Measurements from ENCODE around the gene FOXA2. TPM values are rescaled to one million over a fixed set of nuclear protein-coding genes. Genes with fewer than 3 reads are reported as not detected.

The FOXA2 gene
- total and polyA plus RNA-seq, 2 donors (not counting 1 experiment from before 2014, with no cell fraction given) = not detected

GRCh38 chr20:22582964-22583772 lies 1.2 kb downstream of the FOXA2 start:
- H3K4me2 ChIP-seq (ENCODE audit: extremely low read depth, insufficient read depth, low read length) = no peak overlapping the region
- no peaks in the 10 kb centered on the region for H4K20me1 ChIP-seq (ENCODE audit: control insufficient read depth, extremely low read depth, insufficient read depth, low read length)
- no peaks in the 10 kb centered on the region for H3K79me2 ChIP-seq (ENCODE audit: control insufficient read depth, insufficient read depth, low read length)
- no peaks in the 10 kb centered on the region for H3K4me1 ChIP-seq (ENCODE audit: control insufficient read depth, extremely low read depth, insufficient read depth, low read length)
- TF ChIP-seq CTCF (conservative IDR thresholded peaks at IDR 0.05 in 1 of 2, IDR thresholded peaks at IDR 0.05 in 1 of 2; ENCODE audit: low read depth in 1 of 2, low read length in 2 of 2) (no peak), EZH2 (IDR thresholded peaks at IDR 0.05; ENCODE audit: low read length, missing control alignments) (peak; percentile 62)
- no peak overlapping the region for H3K9ac ChIP-seq (ENCODE audit: insufficient read depth, low read length)
- no peak for DNase-seq (ENCODE audit: low read depth in 2 of 2)
- H2AFZ ChIP-seq (ENCODE audit: low read length) = no peak overlapping the region
- H3K27ac ChIP-seq (ENCODE audit: insufficient read depth, low read length) = no peak overlapping the region
- peaks cover 51% of the 10 kb centered on the region for H3K27me3 ChIP-seq (ENCODE audit: control insufficient read depth, insufficient read depth, low read length)
- H3K9me3 ChIP-seq (ENCODE audit: control insufficient read depth, insufficient read depth, low read depth, low read length) = no peaks in the 10 kb centered on the region
- no peak overlapping the region for H3K4me3 ChIP-seq (replicated peaks in 1 of 4; ENCODE audit: control extremely low read depth in 1 of 4, insufficient read depth in 1 of 4, low read depth in 3 of 4, low read length in 4 of 4)
- no peaks in the 10 kb centered on the region for H3K36me3 ChIP-seq (ENCODE audit: control insufficient read depth, insufficient read depth, low read length)

- TF ChIP-seq CTCF (conservative IDR thresholded peaks at IDR 0.05 in 1 of 2, IDR thresholded peaks at IDR 0.05 in 1 of 2; ENCODE audit: low read depth in 1 of 2, low read length in 2 of 2) (no peak), EZH2 (IDR thresholded peaks at IDR 0.05; ENCODE audit: low read length, missing control alignments) (no peak)
- no peak for DNase-seq (ENCODE audit: low read depth in 2 of 2)
- Histone ChIP-seq H3K27me3 (ENCODE audit: control insufficient read depth, insufficient read depth, low read length) (peaks cover 58% of the 10 kb centered on the region), H3K9ac (ENCODE audit: insufficient read depth, low read length) (no peak overlapping the region), H3K79me2 (ENCODE audit: control insufficient read depth, insufficient read depth, low read length) (no peaks in the 10 kb centered on the region), H3K4me1 (ENCODE audit: control insufficient read depth, extremely low read depth, insufficient read depth, low read length) (no peaks in the 10 kb centered on the region), H3K4me2 (ENCODE audit: extremely low read depth, insufficient read depth, low read length) (no peak overlapping the region), H3K9me3 (ENCODE audit: control insufficient read depth, insufficient read depth, low read depth, low read length) (no peaks in the 10 kb centered on the region), H3K36me3 (ENCODE audit: control insufficient read depth, insufficient read depth, low read length) (no peaks in the 10 kb centered on the region), H3K4me3 (replicated peaks in 1 of 4; ENCODE audit: control extremely low read depth in 1 of 4, insufficient read depth in 1 of 4, low read depth in 3 of 4, low read length in 4 of 4) (no peak overlapping the region), H2AFZ (ENCODE audit: low read length) (no peak overlapping the region), H4K20me1 (ENCODE audit: control insufficient read depth, extremely low read depth, insufficient read depth, low read length) (no peaks in the 10 kb centered on the region), H3K27ac (ENCODE audit: insufficient read depth, low read length) (no peak overlapping the region)
These were observed 1.9 kb downstream of the FOXA2 start for GRCh38 chr20:22582386-22582963.

GRCh38 chr20:22581437-22582385 lies 2.7 kb downstream of the FOXA2 start:
- no peak overlapping the region for H3K4me2 ChIP-seq (ENCODE audit: extremely low read depth, insufficient read depth, low read length)
- TF ChIP-seq CTCF (conservative IDR thresholded peaks at IDR 0.05 in 1 of 2, IDR thresholded peaks at IDR 0.05 in 1 of 2; ENCODE audit: low read depth in 1 of 2, low read length in 2 of 2) = no peak
- TF ChIP-seq EZH2 (IDR thresholded peaks at IDR 0.05; ENCODE audit: low read length, missing control alignments) = no peak
- no peak overlapping the region for H2AFZ ChIP-seq (ENCODE audit: low read length)
- H3K36me3 ChIP-seq (ENCODE audit: control insufficient read depth, insufficient read depth, low read length) = no peaks in the 10 kb centered on the region
- no peak overlapping the region for H3K27ac ChIP-seq (ENCODE audit: insufficient read depth, low read length)
- H3K4me3 ChIP-seq (replicated peaks in 1 of 4; ENCODE audit: control extremely low read depth in 1 of 4, insufficient read depth in 1 of 4, low read depth in 3 of 4, low read length in 4 of 4) = no peak overlapping the region
- H3K9me3 ChIP-seq (ENCODE audit: control insufficient read depth, insufficient read depth, low read depth, low read length) = no peaks in the 10 kb centered on the region
- no peak overlapping the region for H3K9ac ChIP-seq (ENCODE audit: insufficient read depth, low read length)
- DNase-seq (ENCODE audit: low read depth in 2 of 2) = no peak
- no peaks in the 10 kb centered on the region for H4K20me1 ChIP-seq (ENCODE audit: control insufficient read depth, extremely low read depth, insufficient read depth, low read length)
- H3K79me2 ChIP-seq (ENCODE audit: control insufficient read depth, insufficient read depth, low read length) = no peaks in the 10 kb centered on the region
- H3K27me3 ChIP-seq (ENCODE audit: control insufficient read depth, insufficient read depth, low read length) = peaks cover 59% of the 10 kb centered on the region
- no peaks in the 10 kb centered on the region for H3K4me1 ChIP-seq (ENCODE audit: control insufficient read depth, extremely low read depth, insufficient read depth, low read length)

Measured in fibroblast of lung (primary cell).